Measurements from ENCODE around the gene AFF4. TPM values are rescaled to one million over a fixed set of nuclear protein-coding genes. Genes with fewer than 3 reads are reported as not detected.
"Not testable (repeated sequence)": the region's sequence is repeated elsewhere in the genome, so short reads cannot be mapped to it uniquely, and the experiment has no call there.

AFF4 gene
- total RNA-seq, 1 donor = 83.2 TPM

DNA sequence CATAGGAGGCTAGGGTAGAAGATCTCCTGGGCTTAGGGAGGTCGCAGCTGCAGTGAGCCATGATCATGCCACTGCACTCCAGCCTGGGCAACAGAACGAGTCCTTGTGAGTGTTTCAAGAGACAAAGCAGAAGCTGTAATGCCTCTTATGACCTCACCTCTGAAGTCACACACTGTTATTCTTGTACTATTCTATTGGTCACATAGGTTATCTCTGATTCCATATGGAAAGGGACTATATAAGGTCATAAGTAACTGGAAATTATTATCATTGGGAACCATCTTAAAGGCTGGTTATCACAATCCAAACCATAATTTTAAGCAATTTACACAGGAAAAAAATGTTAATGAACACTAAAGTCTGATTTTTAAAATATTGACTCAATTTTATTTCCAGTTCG is 17.9 kb upstream of the AFF4 start:
- no peaks in the 10 kb centered on the region for H4K20me1 ChIP-seq (ENCODE audit: insufficient read depth, low read length)
- H3K9me3 ChIP-seq (ENCODE audit: low read depth, low read length) = no peaks in the 10 kb centered on the region
- TF ChIP-seq, protein P1, sequence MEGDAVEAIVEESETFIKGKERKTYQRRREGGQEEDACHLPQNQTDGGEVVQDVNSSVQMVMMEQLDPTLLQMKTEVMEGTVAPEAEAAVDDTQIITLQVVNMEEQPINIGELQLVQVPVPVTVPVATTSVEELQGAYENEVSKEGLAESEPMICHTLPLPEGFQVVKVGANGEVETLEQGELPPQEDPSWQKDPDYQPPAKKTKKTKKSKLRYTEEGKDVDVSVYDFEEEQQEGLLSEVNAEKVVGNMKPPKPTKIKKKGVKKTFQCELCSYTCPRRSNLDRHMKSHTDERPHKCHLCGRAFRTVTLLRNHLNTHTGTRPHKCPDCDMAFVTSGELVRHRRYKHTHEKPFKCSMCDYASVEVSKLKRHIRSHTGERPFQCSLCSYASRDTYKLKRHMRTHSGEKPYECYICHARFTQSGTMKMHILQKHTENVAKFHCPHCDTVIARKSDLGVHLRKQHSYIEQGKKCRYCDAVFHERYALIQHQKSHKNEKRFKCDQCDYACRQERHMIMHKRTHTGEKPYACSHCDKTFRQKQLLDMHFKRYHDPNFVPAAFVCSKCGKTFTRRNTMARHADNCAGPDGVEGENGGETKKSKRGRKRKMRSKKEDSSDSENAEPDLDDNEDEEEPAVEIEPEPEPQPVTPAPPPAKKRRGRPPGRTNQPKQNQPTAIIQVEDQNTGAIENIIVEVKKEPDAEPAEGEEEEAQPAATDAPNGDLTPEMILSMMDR (IDR thresholded peaks at IDR 0.05; ENCODE audit: extremely low read depth, low read depth, low read length) = no peak
- no peak overlapping the region for H3K27ac ChIP-seq (ENCODE audit: low read depth, low read length)
- H3K4me3 ChIP-seq (ENCODE audit: insufficient read depth, low read length) = no peak overlapping the region
- no peaks in the 10 kb centered on the region for H3K4me1 ChIP-seq (ENCODE audit: insufficient read depth, low read length)
- no peak for DNase-seq (ENCODE audit: insufficient read length, low spot score, missing footprints)
- no peaks in the 10 kb centered on the region for H3K36me3 ChIP-seq (ENCODE audit: insufficient read depth, low read length)
- H3K79me2 ChIP-seq (ENCODE audit: insufficient read depth, low read length) = no peaks in the 10 kb centered on the region
- H2AFZ ChIP-seq (ENCODE audit: low read length) = no peak overlapping the region
- no peak overlapping the region for H3K4me2 ChIP-seq (ENCODE audit: insufficient read depth, low read length)
- no peaks in the 10 kb centered on the region for H3K27me3 ChIP-seq (ENCODE audit: insufficient read depth, low read length)

DNA sequence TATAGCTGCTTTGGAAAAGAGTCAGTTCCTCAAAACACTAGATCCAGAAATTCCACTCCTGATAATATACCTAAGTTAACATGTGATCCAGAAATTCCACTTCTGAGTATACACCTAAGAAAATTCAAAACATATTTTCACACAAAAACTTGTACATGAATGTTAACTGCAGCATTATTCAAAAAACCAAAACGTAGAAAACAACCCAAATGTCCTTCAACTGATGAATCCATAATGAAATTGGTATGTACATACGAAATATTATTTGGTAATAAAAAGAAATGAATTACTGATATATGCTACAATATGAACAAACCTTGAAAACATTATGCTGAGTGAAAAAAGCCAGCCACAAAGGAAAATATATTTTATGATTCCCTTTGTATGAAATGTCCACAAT is 16.5 kb upstream of the AFF4 start:
- no peak for DNase-seq (ENCODE audit: insufficient read length, low spot score, missing footprints)
- Histone ChIP-seq H3K9me3 (ENCODE audit: low read depth, low read length) (no peaks in the 10 kb centered on the region), H3K4me3 (ENCODE audit: insufficient read depth, low read length) (no peak overlapping the region), H3K4me1 (ENCODE audit: insufficient read depth, low read length) (no peaks in the 10 kb centered on the region), H2AFZ (ENCODE audit: low read length) (no peak overlapping the region), H3K27ac (ENCODE audit: low read depth, low read length) (no peak overlapping the region), H3K36me3 (ENCODE audit: insufficient read depth, low read length) (no peaks in the 10 kb centered on the region), H3K4me2 (ENCODE audit: insufficient read depth, low read length) (no peak overlapping the region), H3K27me3 (ENCODE audit: insufficient read depth, low read length) (no peaks in the 10 kb centered on the region), H3K79me2 (ENCODE audit: insufficient read depth, low read length) (no peaks in the 10 kb centered on the region), H4K20me1 (ENCODE audit: insufficient read depth, low read length) (no peaks in the 10 kb centered on the region)
- TF ChIP-seq, protein P1 (IDR thresholded peaks at IDR 0.05; ENCODE audit: extremely low read depth, low read depth, low read length) = no peak

DNA sequence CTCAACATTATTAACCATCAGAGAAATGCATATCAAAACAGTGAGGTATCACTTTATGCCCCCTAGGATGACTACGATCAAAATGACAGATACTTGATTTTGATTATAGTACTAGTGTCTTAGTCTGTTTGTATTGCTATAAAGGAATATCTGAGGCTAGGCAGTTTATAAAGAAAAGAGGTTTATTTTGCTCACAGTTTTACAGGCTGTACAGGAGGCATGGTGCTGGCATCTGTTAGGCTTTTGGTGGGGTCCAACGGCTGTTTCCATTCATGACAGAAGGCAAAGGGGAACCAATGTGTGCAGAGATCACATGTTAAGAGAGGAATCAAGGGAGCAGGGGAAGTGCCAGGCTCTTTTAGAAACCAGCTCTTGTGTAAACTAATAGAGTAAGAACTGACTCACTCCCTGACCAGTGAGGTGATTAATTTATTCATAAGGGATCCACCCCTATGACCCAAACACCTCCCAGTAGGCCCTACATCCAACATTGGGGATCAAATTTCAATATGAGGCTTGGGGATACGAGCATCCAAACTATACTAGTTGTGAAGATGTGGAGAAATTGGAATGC is 16.0 kb upstream of the AFF4 start:
- Histone ChIP-seq H3K9me3 (ENCODE audit: low read depth, low read length) (no peaks in the 10 kb centered on the region), H3K27me3 (ENCODE audit: insufficient read depth, low read length) (no peaks in the 10 kb centered on the region), H4K20me1 (ENCODE audit: insufficient read depth, low read length) (no peaks in the 10 kb centered on the region), H3K4me3 (ENCODE audit: insufficient read depth, low read length) (no peak overlapping the region), H3K36me3 (ENCODE audit: insufficient read depth, low read length) (no peaks in the 10 kb centered on the region), H3K79me2 (ENCODE audit: insufficient read depth, low read length) (no peaks in the 10 kb centered on the region), H3K4me1 (ENCODE audit: insufficient read depth, low read length) (no peaks in the 10 kb centered on the region), H2AFZ (ENCODE audit: low read length) (no peak overlapping the region), H3K4me2 (ENCODE audit: insufficient read depth, low read length) (no peak overlapping the region), H3K27ac (ENCODE audit: low read depth, low read length) (no peak overlapping the region)
- DNase-seq (ENCODE audit: insufficient read length, low spot score, missing footprints) = no peak
- TF ChIP-seq, protein P1 (IDR thresholded peaks at IDR 0.05; ENCODE audit: extremely low read depth, low read depth, low read length) = no peak

DNA sequence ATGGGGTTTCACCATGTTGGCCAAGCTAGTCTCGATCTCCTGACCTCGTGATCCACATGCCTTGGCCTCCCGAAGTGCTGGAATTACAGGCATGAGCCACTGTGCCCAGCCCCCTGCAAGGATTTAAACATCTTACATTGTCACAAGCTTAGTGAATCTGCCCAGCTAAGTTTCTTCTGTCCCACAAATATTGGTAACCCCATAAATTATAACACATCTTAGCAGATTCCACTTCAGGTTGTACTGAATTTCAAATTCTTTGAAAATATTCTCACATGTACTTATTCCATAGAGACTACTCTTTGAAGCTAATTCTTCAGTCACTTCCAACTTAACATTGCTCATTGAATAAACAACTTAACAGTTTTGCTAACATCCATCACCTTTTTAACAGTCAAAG is 13.4 kb upstream of the AFF4 start:
- H3K9me3 ChIP-seq (ENCODE audit: low read depth, low read length) = no peaks in the 10 kb centered on the region
- no peak overlapping the region for H3K4me3 ChIP-seq (ENCODE audit: insufficient read depth, low read length)
- no peak overlapping the region for H2AFZ ChIP-seq (ENCODE audit: low read length)
- H3K27ac ChIP-seq (ENCODE audit: low read depth, low read length) = no peak overlapping the region
- H4K20me1 ChIP-seq (ENCODE audit: insufficient read depth, low read length) = no peaks in the 10 kb centered on the region
- H3K4me2 ChIP-seq (ENCODE audit: insufficient read depth, low read length) = no peak overlapping the region
- H3K79me2 ChIP-seq (ENCODE audit: insufficient read depth, low read length) = no peaks in the 10 kb centered on the region
- peaks cover 3% of the 10 kb centered on the region for H3K4me1 ChIP-seq (ENCODE audit: insufficient read depth, low read length)
- H3K27me3 ChIP-seq (ENCODE audit: insufficient read depth, low read length) = no peaks in the 10 kb centered on the region
- H3K36me3 ChIP-seq (ENCODE audit: insufficient read depth, low read length) = no peaks in the 10 kb centered on the region
- TF ChIP-seq, protein P1 (IDR thresholded peaks at IDR 0.05; ENCODE audit: extremely low read depth, low read depth, low read length) = no peak
- no peak for DNase-seq (ENCODE audit: insufficient read length, low spot score, missing footprints)

DNA sequence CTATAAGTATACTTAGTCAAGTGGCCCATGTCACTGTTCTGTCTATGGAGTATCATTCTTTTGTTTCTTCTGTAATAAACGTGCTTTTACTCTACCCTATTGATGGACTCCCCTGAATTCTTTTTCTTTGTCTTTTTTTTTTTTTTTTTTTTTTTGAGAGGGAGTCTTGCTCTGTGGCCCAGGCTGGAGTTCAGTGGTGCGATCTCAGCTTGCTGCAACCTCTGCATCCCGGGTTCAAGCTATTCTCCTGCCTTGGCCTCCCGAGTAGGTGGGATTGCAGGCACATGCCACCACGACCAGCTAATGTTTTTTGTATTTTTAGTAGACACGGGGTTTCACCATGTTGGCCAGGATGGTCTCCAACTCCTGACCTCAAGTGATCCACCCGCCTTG is 9.0 kb upstream of the AFF4 start:
- H3K4me2 ChIP-seq (ENCODE audit: insufficient read depth, low read length); DNase-seq (ENCODE audit: insufficient read length, low spot score, missing footprints); H3K79me2 ChIP-seq (ENCODE audit: insufficient read depth, low read length); H3K4me3 ChIP-seq (ENCODE audit: insufficient read depth, low read length); H3K36me3 ChIP-seq (ENCODE audit: insufficient read depth, low read length); H4K20me1 ChIP-seq (ENCODE audit: insufficient read depth, low read length); H3K27me3 ChIP-seq (ENCODE audit: insufficient read depth, low read length); H3K4me1 ChIP-seq (ENCODE audit: insufficient read depth, low read length); H3K27ac ChIP-seq (ENCODE audit: low read depth, low read length); H3K9me3 ChIP-seq (ENCODE audit: low read depth, low read length): not testable (repeated sequence)
- H2AFZ ChIP-seq (ENCODE audit: low read length) = peak overlapping the region; percentile 13

Data from osteoblast (primary cell).